ENCODE measurements around the gene CWC27. TPM values are rescaled to one million over a fixed set of nuclear protein-coding genes. Genes with fewer than 3 reads are reported as not detected.

The CWC27 gene
- total RNA-seq, 2 donors from 2014 or later: 37.5 to 39.1 TPM

- ATAC-seq (replicated peaks in 1 of 2) (no peak), DNase-seq (no peak)
- no peak overlapping the region for H3K4me3 Mint-ChIP-seq
- H3K4me1 Mint-ChIP-seq (ENCODE audit: low read depth): no peaks in the 10 kb centered on the region
- no peaks in the 10 kb centered on the region for H3K27me3 Mint-ChIP-seq (ENCODE audit: low read depth)
- H3K27ac Mint-ChIP-seq: no peak overlapping the region
- no peaks in the 10 kb centered on the region for H3K9me3 Mint-ChIP-seq
- H3K36me3 Mint-ChIP-seq (ENCODE audit: insufficient read depth in 2 of 2): peaks cover 2 to 3% of the 10 kb centered on the region in 2 donors
Observed at GRCh38 chr5:64834037-64834436, 65.3 kb downstream of the CWC27 start.

- Mint-ChIP-seq H3K9me3 (peaks cover 2 to 3% of the 10 kb centered on the region in 2 donors), H3K27ac (no peak overlapping the region), H3K4me3 (no peak overlapping the region), H3K36me3 (ENCODE audit: insufficient read depth in 2 of 2) (peaks cover 5 to 6% of the 10 kb centered on the region in 2 donors), H3K4me1 (ENCODE audit: low read depth) (no peaks in the 10 kb centered on the region), H3K27me3 (ENCODE audit: low read depth) (no peaks in the 10 kb centered on the region)
- no peak for DNase-seq
- ATAC-seq (replicated peaks in 1 of 2): no peak
Observed at GRCh38 chr5:64834611-64835010, 65.9 kb downstream of the CWC27 start.

GRCh38 chr5:64835266-64835665, 66.5 kb downstream of the CWC27 start:
- ATAC-seq (replicated peaks in 1 of 2) (no peak), DNase-seq (no peak)
- H3K4me3 Mint-ChIP-seq: no peak overlapping the region
- peaks cover 3 to 5% of the 10 kb centered on the region in 2 donors for H3K36me3 Mint-ChIP-seq (ENCODE audit: insufficient read depth in 2 of 2)
- no peak overlapping the region for H3K27ac Mint-ChIP-seq
- H3K9me3 Mint-ChIP-seq: peaks cover 2 to 3% of the 10 kb centered on the region in 2 donors
- H3K4me1 Mint-ChIP-seq (ENCODE audit: low read depth): no peaks in the 10 kb centered on the region
- no peaks in the 10 kb centered on the region for H3K27me3 Mint-ChIP-seq (ENCODE audit: low read depth)

DNA sequence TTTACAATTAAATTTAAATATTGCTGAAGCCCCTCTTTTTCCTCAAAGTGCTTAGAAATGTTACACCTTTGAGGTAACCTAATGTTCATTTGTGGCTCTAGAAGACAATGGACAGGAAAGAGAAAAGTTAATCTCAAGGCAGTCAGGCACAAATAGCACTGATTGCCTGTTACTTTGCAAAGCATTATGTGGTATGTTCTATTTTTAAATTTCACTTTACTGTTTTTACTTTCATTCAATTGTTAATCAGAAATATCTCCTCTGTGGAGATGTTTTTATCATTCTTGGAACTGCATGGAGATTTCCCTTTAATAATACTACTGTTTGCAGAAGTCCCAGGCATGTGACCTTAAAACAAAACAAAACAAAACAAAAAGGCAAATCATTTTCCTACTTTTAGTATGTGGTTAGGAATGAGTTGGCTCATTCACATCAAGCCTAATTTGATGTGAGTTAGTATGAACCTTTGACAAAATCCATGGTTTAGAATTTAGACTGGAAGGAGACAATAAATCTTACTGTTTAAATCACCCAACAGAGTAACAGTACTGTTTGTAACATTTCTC, 67.5 kb downstream of the CWC27 start:
- Mint-ChIP-seq H3K4me1 (ENCODE audit: low read depth) (no peaks in the 10 kb centered on the region), H3K4me3 (no peak overlapping the region), H3K36me3 (ENCODE audit: insufficient read depth in 2 of 2) (peaks cover 3 to 7% of the 10 kb centered on the region in 2 donors), H3K9me3 (peaks cover 2 to 3% of the 10 kb centered on the region in 2 donors), H3K27me3 (ENCODE audit: low read depth) (no peaks in the 10 kb centered on the region), H3K27ac (no peak overlapping the region)
- ATAC-seq (replicated peaks in 1 of 2): no peak
- DNase-seq: no peak

- ATAC-seq (replicated peaks in 1 of 2) (no peak), DNase-seq (no peak)
- Mint-ChIP-seq H3K9me3 (peaks cover 2 to 3% of the 10 kb centered on the region in 2 donors), H3K36me3 (ENCODE audit: insufficient read depth in 2 of 2) (peaks cover 3 to 7% of the 10 kb centered on the region in 2 donors), H3K27me3 (ENCODE audit: low read depth) (no peaks in the 10 kb centered on the region), H3K4me3 (no peak overlapping the region), H3K27ac (no peak overlapping the region), H3K4me1 (ENCODE audit: low read depth) (no peaks in the 10 kb centered on the region)
Observed at GRCh38 chr5:64836786-64837185, 68.1 kb downstream of the CWC27 start.

DNA sequence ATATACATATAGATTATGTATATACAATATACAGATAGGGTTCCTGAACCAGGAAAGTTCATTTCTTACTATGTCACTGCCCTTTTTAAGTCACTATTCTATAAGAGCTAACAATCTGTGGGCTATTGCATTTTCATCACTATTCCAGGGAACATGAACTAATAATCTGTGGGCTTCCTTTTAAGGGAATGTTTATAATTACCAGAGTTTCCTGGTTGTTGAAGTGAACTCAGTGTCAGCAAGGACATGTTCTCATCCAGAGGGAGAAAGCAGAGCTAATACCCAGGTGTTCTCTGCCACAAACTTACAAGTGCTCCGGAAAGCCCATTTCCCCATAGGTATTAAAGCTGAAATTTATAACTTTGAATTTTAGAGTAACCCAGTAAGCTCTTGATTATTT, 69.6 kb downstream of the CWC27 start:
- DNase-seq (no peak), ATAC-seq (replicated peaks in 1 of 2) (no peak)
- Mint-ChIP-seq H3K27me3 (ENCODE audit: low read depth) (no peaks in the 10 kb centered on the region), H3K27ac (peak overlapping the region; percentile 57), H3K4me1 (ENCODE audit: low read depth) (no peaks in the 10 kb centered on the region), H3K9me3 (peaks cover 2 to 3% of the 10 kb centered on the region in 2 donors), H3K36me3 (ENCODE audit: insufficient read depth in 2 of 2) (peaks cover 4 to 7% of the 10 kb centered on the region in 2 donors), H3K4me3 (no peak overlapping the region)

- Mint-ChIP-seq H3K4me1 (ENCODE audit: low read depth) (no peaks in the 10 kb centered on the region), H3K4me3 (no peak overlapping the region), H3K27ac (peak overlapping the region; percentile 57), H3K27me3 (ENCODE audit: low read depth) (no peaks in the 10 kb centered on the region), H3K36me3 (ENCODE audit: insufficient read depth in 2 of 2) (peaks cover 4 to 7% of the 10 kb centered on the region in 2 donors), H3K9me3 (peaks cover 2 to 3% of the 10 kb centered on the region in 2 donors)
- no peak for DNase-seq
- ATAC-seq (replicated peaks in 1 of 2): no peak
Observed at GRCh38 chr5:64838803-64839202, 70.1 kb downstream of the CWC27 start.

- Mint-ChIP-seq H3K27me3 (ENCODE audit: low read depth) (no peaks in the 10 kb centered on the region), H3K4me3 (no peak overlapping the region), H3K36me3 (ENCODE audit: insufficient read depth in 2 of 2) (peaks cover 4 to 10% of the 10 kb centered on the region in 2 donors), H3K9me3 (peaks cover 2 to 3% of the 10 kb centered on the region in 2 donors), H3K27ac (no peak overlapping the region), H3K4me1 (ENCODE audit: low read depth) (no peaks in the 10 kb centered on the region)
- DNase-seq: no peak
- ATAC-seq (replicated peaks in 1 of 2): no peak
Observed at GRCh38 chr5:64839936-64840335, 71.2 kb downstream of the CWC27 start.

DNA sequence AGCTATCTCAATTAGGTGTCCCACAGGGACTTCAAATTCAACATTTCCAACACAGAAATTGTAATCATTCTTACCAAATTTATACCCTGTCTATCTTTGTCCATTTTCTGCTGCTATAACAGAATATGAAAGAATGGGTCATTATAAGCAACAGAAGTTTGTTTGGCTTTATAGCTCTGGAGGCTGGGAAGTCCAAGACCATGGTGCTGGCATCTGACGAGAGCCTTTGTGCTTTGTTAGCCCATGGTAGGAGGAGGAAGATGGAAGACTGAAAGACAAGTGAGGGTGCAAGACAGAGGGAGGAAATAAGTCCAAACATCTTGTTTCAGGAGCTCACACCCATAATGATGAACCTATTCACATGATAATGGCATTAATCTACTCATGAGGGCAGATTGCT, 72.2 kb downstream of the CWC27 start:
- ATAC-seq (replicated peaks in 1 of 2) (no peak), DNase-seq (no peak)
- peaks cover 10 to 15% of the 10 kb centered on the region in 2 donors for H3K36me3 Mint-ChIP-seq (ENCODE audit: insufficient read depth in 2 of 2)
- H3K9me3 Mint-ChIP-seq: peaks cover 9% of the 10 kb centered on the region in 2 donors
- no peaks in the 10 kb centered on the region for H3K27me3 Mint-ChIP-seq (ENCODE audit: low read depth)
- no peak overlapping the region for H3K27ac Mint-ChIP-seq
- H3K4me3 Mint-ChIP-seq: no peak overlapping the region
- H3K4me1 Mint-ChIP-seq (ENCODE audit: low read depth): no peaks in the 10 kb centered on the region

- no peaks in the 10 kb centered on the region for H3K27me3 Mint-ChIP-seq (ENCODE audit: low read depth)
- H3K36me3 Mint-ChIP-seq (ENCODE audit: insufficient read depth in 2 of 2): peaks cover 2 to 3% of the 10 kb centered on the region in 2 donors
- no peak overlapping the region for H3K27ac Mint-ChIP-seq
- H3K9me3 Mint-ChIP-seq: no peaks in the 10 kb centered on the region
- no peak for DNase-seq
- no peak for ATAC-seq (replicated peaks in 1 of 2)
- H3K4me1 Mint-ChIP-seq (ENCODE audit: low read depth): no peaks in the 10 kb centered on the region
- no peak overlapping the region for H3K4me3 Mint-ChIP-seq
Observed at GRCh38 chr5:64853777-64854176, 85.0 kb downstream of the CWC27 start.

- no peak for ATAC-seq (replicated peaks in 1 of 2)
- Mint-ChIP-seq H3K4me1 (ENCODE audit: low read depth) (no peaks in the 10 kb centered on the region), H3K36me3 (ENCODE audit: insufficient read depth in 2 of 2) (peaks cover 2 to 3% of the 10 kb centered on the region in 2 donors), H3K27ac (no peak overlapping the region), H3K27me3 (ENCODE audit: low read depth) (no peaks in the 10 kb centered on the region), H3K4me3 (no peak overlapping the region), H3K9me3 (no peaks in the 10 kb centered on the region)
- DNase-seq: no peak
Observed at GRCh38 chr5:64854855-64855254, 86.1 kb downstream of the CWC27 start.

- Mint-ChIP-seq H3K9me3 (no peaks in the 10 kb centered on the region), H3K27ac (no peak overlapping the region), H3K27me3 (ENCODE audit: low read depth) (no peaks in the 10 kb centered on the region), H3K4me3 (no peak overlapping the region), H3K4me1 (ENCODE audit: low read depth) (no peaks in the 10 kb centered on the region), H3K36me3 (ENCODE audit: insufficient read depth in 2 of 2) (peaks cover 0 to 2% of the 10 kb centered on the region in 2 donors)
- ATAC-seq (replicated peaks in 1 of 2) (no peak), DNase-seq (no peak)
Observed at GRCh38 chr5:64859881-64860280, 91.2 kb downstream of the CWC27 start.

GRCh38 chr5:64861281-64861680, 92.6 kb downstream of the CWC27 start:
- peak; percentile 67 to 94 for ATAC-seq (replicated peaks in 1 of 2)
- Mint-ChIP-seq H3K9me3 (no peaks in the 10 kb centered on the region), H3K27ac (no peak overlapping the region), H3K4me1 (ENCODE audit: low read depth) (no peaks in the 10 kb centered on the region), H3K36me3 (ENCODE audit: insufficient read depth in 2 of 2) (peaks cover 0 to 2% of the 10 kb centered on the region in 2 donors), H3K4me3 (no peak overlapping the region), H3K27me3 (ENCODE audit: low read depth) (no peaks in the 10 kb centered on the region)
- DNase-seq: no peak

DNA sequence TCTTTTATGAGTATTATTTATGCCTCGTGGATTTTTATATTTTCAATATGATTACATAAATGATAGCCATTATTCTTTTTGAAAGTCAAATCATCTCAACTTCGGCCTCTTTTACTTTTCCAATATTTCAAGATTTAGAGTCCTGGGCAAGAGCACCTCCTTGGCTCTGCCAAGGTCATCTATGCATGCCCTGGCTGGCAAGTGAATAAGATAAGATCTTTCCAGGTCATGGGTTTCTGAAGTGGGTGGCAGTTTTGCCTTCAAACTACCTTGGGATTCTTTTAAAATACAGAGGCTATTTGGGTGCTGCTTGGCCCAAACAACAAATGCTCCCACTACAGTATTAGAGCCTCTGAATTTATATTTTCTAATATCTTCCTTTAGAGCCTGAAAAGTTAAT, 95.4 kb downstream of the CWC27 start:
- DNase-seq (no peak), ATAC-seq (replicated peaks in 1 of 2) (no peak)
- Mint-ChIP-seq H3K36me3 (ENCODE audit: insufficient read depth in 2 of 2) (peaks cover 0 to 2% of the 10 kb centered on the region in 2 donors), H3K9me3 (no peaks in the 10 kb centered on the region), H3K27ac (no peak overlapping the region), H3K4me3 (no peak overlapping the region), H3K4me1 (ENCODE audit: low read depth) (no peaks in the 10 kb centered on the region), H3K27me3 (ENCODE audit: low read depth) (no peaks in the 10 kb centered on the region)

All from activated T-cell treated with anti-CD3 and anti-CD28 coated beads, Interleukin-2, amount 50 U/mL, for 72 hours (primary cell).